Fibroblast of skin of right biceps (primary cell): ENCODE measurements around the gene DNM3.

ENCODE experiments used
- DNase-seq: peaks from one replicate; pipeline ENCODE4 v3.0.0-alpha.2; 2013

Gene DNM3

DNA sequence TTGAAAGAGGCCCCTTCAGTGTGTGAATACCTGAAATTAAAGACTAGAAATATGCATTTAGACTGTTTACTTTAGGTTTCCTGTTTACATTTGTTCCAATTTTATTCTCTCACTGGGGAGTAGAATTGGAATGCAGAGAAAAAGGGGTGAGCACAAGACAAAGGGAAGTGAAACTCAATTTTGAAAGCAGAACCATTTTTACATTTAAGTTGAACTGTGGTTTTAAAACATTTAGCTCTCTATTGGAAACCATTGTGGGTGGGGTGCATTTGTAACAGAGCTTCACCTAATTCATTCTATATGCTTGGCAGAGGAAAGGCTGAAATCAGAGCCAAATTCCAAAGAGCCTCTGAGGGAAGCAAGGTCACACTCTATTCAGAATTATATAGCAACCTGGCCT is 343.9 kb downstream of the DNM3 start:
- peak; percentile 53 for DNase-seq

DNA sequence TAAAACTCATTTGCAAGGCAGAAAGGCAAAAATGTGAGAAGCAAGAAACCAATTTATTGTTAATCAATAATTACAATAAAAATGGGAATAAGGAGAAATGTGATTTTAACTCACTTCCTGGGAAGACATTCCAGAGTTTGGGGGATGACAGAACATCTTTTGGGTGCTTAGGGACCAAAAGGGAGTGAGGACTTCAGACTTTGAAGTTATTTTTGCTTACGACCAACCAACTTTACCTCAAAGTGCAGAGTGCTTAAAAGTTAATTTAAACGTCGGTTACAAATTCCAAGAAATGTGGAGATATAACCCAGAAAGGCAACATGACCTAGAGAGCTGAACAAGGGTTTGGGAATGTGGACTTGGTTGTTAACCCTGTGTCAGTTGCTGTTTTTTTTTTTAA is 344.7 kb downstream of the DNM3 start:
- no peak for DNase-seq

DNA sequence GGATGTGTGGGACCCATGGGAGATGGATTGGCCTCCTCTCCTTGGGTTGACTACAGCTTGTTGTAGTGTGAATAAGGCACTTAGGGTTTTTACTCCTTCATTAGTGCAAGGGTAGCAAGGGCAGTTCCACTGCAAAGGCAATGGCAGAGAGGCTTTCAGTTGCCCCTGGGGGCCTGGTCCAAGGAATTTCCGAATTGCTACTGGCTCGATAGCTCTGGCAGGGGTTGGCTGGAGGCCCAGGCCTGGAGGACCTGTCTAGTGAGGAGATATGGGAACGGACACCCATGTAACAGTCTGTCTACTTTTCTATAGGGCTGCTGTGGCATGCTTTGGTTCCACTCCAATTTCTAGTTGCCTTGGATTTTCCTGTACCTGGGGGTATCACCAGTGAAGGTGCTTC is 360.3 kb downstream of the DNM3 start:
- no peak for DNase-seq

DNA sequence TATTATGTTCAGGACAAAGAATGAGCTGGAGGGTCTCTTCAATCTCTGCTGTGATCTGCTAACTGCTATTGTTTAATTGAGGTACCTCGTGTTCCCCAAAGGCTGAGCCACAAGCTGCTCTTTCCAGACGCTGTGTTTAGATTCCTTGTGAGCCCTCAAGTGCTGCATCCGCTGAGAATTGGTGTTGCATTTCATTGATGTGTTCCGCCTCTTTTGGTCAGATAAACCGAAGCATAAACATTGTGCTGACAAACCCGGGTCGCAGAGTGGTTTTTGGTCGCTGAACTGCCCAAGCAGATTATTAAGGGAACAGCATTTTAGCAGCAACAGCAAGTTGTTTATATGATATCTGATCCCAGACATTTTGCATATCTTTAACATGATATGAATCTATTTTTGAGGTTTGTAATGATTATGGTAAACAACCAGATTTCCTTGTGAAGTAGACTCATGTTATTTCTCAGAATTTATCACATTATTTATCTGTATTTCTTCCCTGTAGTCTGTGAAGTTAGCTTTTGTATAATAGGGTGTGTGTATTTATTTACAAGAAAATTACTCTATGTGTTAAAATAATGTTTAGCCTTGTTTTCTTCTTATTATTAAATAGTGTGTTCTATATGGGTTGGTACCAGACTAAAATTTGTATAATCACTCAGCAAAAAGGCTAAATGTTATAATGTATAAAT is 362.0 kb downstream of the DNM3 start:
- no peak for DNase-seq

DNA sequence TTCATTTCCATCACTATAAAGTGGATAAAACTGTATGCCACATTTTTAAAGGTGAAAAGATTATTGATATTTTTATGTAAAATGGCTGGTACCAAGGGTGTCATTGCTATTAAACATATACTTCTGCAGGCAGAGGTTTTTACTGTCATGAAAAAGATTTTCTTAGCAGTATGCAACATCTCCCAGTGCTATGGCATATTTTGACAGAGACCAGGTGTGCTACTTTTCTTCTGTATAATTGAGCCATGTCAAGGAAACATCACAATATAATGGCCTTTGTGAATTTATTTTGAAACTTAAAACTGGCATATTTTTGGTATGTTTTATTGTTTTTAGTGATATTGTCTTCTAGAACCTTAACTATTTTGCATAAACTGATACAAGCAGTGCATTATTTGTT is 362.6 kb downstream of the DNM3 start:
- no peak for DNase-seq

DNA sequence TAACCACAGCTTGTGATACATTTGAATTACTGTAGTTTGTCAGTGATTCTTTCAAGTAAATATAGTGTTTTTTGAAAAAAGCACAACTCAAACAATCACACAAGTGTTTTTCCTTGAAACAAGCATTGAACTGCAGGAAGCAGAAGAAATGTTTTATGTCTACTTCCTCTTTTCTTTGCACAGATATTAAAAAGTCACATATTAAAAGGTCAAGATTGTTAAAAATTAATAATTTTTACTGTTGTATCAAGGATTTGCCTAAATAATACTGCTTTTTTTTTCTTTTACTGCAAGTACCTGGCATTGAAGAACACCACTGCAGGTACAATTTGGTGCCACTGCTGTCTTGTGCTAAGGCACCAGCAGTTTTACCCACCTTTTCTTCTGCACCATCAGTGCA is 365.0 kb downstream of the DNM3 start:
- no peak for DNase-seq

DNA sequence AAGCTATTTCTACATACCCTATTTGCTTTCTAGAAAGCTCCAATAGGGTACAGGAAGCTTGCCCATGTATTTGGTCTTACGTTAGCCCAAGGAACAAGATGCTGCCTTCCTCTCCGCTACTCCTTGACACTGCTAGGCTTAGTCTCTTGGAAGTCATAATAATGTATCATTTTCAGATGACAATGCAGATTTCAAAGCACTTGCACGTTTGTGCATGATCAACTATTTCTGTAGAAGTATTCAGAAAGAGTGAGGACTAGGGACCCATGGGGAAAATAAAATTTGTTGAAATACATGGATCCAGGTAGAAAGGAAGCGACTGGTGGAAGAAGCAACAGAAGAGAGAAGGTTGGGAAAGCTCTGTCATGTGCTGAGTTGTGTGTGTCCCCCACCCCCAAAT is 367.3 kb downstream of the DNM3 start:
- DNase-seq, result no peak

DNA sequence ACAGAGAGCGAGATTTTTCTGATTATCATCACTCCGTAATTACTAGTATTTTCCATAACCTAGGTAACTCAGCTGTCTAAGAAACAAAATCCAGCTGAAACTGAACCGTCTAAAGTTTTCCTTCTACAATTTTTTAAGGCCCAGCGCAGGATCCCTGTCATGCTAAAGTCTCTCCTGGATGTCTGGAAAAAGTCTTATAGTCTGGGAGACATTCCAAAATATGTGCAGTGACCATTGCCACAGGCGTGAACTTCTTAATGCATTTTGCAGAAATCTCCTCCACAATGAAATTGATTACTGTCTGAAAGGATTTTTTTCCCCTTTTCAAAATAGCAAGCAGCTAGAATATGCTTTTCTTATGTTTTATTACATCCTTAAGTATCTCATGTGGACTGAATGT is 369.9 kb downstream of the DNM3 start:
- DNase-seq, result no peak

DNA sequence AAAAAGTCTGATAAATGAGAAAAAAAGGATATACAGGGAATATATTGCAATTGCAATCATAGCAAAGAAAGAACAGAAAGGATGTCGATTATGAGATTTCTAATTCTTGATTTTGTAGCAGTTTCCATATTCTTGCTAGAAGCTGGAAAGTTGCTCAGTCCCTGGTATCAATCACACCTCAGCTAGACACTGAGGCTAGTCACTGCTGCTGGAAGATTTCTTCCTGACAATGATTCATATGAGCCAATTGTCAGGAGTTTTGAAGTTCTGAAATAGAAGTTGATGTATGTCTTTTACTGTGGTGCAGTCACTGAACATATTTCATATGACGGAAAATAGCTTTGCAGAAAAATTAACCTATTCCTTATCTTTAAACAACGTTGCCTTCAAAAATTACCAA is 370.8 kb downstream of the DNM3 start:
- DNase-seq, result no peak

DNA sequence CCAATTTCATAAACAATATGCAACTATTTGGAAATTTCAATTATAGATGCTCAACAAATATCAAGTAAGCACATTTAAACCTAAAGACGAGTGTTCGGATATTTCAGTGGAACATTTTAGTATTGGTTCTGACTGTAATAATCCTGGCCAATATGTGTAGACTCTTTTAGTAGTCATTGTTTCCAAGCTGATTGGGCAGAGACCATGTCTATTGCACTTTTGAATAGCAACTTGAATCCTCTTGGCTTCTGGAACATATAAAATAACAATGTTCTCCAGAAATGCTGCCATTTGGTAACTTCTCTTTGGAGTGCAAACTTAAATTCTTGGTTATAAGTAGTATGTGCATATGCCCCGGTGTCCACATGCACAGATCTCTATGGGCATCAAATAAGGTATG is 373.7 kb downstream of the DNM3 start:
- no peak for DNase-seq

DNA sequence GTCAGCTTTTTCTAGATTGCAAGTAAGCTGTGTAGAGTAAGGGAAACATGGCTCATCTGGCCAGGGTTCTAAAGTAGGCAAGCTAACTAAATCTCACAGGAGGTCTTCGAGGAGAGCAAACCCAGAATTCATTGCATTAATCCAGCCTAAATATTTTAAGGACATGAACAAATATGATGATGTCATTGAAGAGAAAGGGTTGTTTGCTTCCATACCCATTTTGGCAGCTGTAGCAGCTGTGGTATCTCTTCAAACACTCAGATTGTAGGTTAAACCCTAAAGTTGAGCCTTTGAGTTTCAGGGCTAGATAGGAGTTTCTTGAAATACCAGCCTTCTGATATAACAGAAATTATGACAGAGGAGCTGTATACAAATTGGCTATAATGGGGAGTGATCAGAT is 378.7 kb downstream of the DNM3 start:
- DNase-seq, result no peak

DNA sequence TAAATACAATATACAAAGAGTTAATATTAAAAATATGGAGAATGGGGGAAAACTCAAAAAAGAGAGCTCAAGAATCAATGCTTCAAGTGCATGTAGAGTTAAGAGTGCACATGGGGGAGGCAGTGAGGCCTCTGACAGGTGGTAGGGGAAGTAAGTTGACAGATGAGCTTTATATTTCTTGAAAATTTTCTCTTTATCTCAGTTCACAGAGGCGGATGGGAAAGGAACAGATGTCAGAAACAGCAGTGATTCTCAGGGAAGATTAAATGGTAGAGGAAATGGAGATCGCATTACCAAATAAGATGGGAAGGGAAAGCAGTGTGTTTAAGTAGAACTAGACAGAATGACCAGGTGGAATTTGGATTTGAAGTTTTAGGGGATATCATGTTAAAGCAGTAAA is 379.1 kb downstream of the DNM3 start:
- no peak for DNase-seq

DNA sequence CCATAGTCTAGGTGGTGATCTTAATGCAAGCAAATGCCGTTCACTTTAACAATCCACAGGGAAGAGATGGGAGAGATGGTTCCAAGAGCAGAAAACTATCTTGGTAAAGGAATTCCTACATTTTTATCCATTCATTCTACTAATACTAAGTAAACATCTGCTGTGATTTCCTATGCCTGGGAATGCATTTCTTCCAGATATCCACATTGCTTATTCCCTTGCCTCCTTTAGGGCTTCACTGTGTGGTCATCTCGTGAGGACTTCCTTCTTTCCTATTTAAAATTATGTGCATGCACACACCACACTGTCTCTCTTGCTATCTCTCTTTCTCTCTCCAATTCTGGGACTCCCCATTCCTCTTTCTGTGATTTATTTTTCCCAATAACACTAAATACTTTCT is 380.1 kb downstream of the DNM3 start:
- no peak for DNase-seq

DNA sequence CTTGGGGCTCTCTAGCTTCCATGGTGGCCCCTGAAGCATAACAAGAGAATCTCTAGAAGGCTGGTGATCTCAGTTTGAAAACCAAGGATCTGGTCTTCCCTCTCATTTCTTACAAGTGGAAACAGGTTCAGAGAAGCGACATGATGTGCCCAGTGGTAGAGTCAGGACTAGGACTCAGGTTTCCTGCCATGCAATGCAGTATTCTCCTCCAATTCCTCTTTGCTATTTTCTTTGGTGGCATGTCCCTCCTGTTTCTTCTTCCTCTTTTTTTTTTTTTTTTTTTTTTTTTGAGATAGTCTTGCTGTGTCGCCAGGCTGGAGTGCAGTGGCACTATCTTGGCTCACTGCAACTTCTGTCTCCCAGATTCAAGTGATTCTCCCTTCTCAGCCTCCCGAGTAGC is 383.6 kb downstream of the DNM3 start:
- no peak for DNase-seq

DNA sequence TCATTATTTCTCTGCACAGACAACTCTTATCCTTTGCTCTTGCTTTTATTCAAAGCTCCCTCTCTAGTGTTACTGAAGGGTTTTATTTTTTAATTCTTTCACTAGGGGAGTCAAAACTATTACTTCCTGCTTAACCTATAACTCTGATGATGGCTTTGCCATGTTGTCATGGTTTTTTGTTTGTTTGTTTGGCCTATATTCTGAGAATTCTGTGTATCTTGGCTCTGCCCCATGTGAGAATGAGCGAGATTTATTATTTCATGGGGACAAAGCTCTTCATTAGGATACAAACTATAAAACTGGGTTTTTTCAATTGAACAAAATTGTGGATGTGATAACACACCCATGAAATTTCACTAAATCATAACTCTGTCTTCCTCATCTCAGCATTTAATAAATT is 388.6 kb downstream of the DNM3 start:
- DNase-seq, result no peak

DNA sequence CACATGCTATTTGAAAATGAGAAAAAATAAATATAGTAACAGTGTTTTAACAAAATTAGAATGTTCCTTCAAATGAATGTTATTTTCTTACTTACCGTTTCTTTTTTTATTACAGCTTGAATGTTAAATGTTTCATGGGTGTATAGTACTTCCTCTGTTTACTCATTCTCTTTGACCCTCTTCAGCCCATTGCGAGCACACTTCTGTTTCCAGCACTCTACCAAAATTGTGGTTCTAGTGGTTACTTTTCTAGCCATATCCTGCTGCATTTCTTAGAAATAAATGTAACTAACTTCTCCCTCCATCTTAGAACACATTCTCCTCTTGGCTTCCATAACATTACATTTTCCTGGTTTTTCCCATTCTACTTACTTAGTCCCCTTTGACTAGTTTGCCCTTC is 389.2 kb downstream of the DNM3 start:
- no peak for DNase-seq

DNA sequence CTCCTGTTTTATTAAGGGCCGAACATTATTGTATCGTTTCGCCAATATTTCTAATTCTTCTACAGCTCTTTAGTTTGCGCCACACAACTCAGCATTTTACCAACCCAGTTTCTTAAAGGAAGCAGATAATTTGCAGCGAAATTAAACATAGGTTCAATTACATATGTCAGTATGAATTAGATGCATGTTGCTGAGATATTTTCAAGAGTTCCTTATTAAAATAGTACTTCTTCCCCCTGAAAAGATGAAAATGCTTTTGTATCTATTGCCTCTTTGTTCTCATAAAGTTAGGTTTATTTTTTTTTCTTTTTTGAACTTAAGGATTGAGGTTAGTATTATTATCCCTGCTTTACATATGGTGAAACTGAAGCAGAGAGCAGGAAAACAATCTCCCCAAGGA is 395.7 kb downstream of the DNM3 start:
- DNase-seq, result no peak

DNA sequence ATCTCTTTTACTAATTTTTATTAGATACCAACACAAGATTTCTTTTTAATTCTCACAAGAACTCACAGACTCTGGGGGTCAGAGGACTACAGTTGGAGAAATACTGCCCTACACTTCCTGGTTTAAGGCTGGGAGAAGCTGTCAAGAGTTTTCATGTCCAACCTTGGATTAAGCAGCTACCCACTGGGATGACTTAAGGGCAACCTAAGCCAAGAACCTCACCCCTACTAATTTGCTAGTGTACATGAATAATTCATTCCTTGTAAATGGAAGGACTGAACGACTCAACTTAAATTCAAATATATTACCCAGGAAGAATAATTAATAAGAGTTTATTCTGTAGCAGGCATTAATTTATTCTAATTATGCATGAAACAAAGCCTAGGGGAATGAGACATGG is 396.9 kb downstream of the DNM3 start:
- no peak for DNase-seq

DNA sequence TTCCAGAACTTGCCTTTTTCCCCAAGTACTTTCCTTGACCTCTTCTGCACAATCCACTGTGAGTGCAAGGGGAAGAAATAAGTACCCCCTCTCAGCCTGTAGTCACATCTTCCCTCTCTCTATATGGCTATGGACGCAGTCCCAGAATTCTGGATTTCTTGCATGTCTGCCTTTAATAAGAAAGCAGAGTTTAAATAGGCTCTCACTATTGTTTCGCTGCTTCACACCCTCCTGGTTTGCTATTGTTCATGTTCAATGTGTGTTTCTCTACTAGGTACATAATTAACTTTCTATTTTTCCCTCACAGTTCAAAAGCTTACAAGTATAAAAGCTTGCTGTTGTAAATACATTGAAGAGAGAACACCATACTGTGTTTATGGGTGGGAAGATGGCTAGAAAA is 397.7 kb downstream of the DNM3 start:
- no peak for DNase-seq

DNA sequence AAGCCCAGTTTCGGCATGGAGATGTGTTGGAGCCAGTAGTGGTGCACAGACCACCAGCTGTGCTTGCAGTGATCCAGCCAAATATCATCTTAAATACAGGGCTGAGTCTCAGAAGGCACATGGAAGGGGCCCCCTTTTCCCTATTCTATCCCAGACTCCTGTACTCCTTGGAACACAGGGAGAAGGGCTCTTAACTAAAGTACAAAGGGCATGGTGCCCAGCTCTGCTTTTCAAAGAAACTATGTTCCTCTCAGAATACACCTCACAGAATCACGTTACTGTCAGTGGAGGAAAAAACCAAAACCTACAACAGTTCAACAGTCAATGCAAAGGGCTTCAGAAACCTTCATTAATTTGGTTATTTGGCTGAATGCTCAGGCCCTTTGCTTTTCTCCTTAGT is 398.6 kb downstream of the DNM3 start:
- DNase-seq, result no peak

DNA sequence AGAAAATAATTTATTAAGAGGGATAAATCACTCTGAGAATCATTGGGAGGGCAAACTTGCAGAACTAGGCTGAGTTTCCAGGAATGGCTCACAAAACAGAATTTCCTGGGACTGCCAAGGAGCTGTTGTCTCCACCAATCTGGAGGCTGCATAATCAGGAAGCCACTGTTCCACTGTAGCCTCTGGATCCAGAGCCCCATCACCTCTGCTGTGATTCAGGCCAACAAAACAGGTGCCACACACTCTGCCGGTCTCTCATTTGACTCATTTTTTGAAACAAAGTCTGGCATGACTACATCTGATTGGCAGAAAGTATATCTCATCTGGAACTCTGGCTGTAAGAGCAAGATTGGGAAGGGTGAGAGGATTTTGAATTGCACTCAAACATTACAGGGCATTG is 400.2 kb downstream of the DNM3 start:
- no peak for DNase-seq

DNA sequence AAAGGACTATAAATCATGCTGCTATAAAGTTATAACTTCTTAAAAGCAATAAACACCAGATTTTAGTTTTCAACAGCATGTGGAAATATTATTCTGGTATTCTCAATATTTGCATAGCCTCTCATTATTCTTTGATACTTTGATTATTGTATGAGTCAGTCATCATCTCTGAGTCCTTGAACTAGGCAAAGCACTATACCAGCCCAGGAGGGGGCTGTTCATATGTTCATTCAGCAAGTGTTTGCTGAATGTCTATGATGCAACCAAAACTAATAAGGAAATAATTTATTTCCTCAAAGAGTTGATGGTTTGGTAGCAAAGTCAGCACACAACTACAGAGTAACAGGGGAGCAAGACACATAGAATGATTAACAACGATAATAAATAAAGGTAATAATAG is 403.6 kb downstream of the DNM3 start:
- no peak for DNase-seq

DNA sequence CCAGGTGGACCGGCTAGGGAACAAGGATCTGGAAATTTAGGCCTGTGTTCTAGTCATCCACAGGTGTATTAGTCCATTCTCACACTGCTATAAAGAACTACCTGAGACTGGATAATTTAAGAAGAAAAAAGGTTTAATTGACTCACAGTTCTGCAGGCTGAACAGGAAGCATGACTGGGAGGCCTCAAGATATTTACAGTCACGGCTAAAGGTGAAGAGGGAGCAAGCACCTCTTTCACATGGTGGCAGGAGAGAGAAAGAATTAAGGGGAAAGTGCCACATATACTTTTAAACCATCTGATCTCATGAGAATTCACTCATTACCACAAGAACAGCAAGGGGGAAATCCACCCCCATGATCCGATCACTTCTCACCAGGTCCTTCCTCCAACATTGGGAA is 404.5 kb downstream of the DNM3 start:
- DNase-seq, result no peak

DNA sequence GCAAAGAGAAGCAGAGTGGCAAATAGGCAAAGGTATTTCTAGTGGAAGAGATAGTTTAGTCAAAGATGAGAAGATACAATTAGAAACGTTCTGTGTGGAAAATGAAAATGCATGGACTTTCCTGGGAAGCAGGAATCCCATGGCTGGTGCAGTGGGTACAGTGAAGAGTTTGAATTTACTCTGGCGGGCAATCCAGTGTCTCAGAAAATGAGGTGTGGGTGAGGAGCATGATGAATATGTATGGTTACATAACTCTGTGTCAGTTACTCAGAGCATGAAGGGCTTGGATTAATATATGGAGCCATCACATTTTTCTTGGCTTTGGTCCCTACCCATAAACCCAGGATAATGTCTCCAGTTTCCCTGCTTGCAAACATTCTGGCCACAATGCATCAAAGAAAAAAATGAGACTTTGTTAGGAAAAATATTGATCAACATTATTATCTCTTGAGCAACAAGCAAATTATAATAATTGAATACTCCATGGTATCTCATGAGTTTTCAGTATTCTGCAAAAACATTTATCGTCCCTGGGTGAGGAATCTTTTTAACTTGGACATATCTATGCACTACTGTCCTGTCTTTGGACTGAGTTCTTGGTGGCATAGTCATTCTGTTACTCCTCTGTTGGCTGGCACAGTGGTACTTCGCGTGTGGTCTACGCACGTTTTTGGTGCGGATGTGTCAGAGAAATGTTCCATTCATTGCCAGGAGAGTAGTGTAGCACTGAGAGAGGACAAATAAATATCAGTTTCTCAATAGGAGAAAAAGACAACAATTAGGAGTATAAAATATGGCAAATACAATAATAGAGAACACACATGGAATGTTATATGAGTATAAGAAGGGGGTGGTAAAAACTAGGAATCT is 405.5 kb downstream of the DNM3 start:
- DNase-seq, result peak; percentile 62

DNA sequence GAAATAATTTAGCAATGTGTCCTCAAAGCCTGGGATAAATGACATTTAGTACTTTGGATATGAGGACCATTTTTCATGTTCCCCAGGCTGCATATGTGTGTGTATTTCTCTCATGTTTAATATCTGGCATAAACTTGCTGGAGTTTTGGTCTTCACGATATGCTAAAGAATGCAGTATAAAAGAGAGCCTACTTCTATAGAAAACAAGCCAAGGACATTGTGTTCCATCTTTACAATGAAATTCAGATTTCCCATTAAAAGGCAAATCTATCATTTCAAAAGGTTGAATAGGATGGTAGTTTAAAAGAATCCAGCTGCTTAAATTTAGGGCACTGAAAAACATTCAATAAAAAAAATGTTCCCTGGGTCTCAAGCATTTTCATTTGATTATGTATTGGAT is 410.2 kb downstream of the DNM3 start:
- DNase-seq, result no peak
